NCI-H146 treated with DMSO at 0.1 percent for 48 hours (cell line): ENCODE results near the gene KPNA1.
A peak's percentile ranks its signal among the peaks of the same experiment; 100 is the strongest.

ENCODE experiments used
- DNase-seq: peaks from one replicate; lab custom pipeline; 2025; ENCODE audit not compliant: unreplicated experiment; lab: John Stamatoyannopoulos, UW

KPNA1 gene

DNA sequence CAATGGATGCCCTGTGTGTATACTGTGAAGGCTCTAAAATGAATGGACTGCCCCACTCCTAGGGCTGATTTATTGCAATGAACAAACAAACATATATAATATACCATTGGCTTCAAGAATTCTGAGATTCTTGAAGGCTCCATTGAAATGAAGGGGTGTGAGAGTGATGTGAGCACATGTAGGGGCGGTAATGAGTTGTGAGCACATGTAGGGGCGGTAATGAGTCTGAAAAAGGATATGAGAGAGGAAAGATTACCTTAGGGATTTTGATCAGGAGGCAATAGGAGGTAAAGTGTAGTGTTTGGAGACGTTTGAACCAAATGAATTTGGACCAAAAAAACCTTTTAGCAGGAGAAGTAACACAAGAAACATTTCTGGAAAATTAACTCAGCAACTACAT lies 127.0 kb downstream of the KPNA1 start:
- no peak for DNase-seq

GRCh38 chr3:122383771-122384697 lies 130.7 kb downstream of the KPNA1 start, which contains the start of gene FAM162A:
TSS of gene FAM162A (plus strand) at chr3:122384182. CDS start at chr3:122384266, 84 bp downstream.
- DNase-seq = peak; percentile 96

- DNase-seq = peak; percentile 92
These were observed 131.7 kb downstream of the KPNA1 start, which contains the start of gene MIX23 for GRCh38 chr3:122382888-122383666. TSS of gene MIX23 (minus strand) at chr3:122383231. CDS start at chr3:122383224, 7 bp downstream.

GRCh38 chr3:122377975-122378374 lies 136.8 kb downstream of the KPNA1 start:
- no peak for DNase-seq

- DNase-seq = no peak
These were observed 140.7 kb downstream of the KPNA1 start for GRCh38 chr3:122374034-122374433.
